Fibroblast of mammary gland (primary cell): ENCODE results near the gene WDR46.
"Not testable (repeated sequence)": the region's sequence is repeated elsewhere in the genome, so short reads cannot be mapped to it uniquely, and the experiment has no call there.

Source experiments
- DNase-seq: peaks from one replicate; pipeline ENCODE4 v3.0.0-alpha.2; 2010; ENCODE audit warnings: low read depth
- H3K4me3 ChIP-seq: 2 replicates; pipeline ENCODE4 v1.5.1; 2011; ENCODE audit warnings: low read depth, mild to moderate bottlenecking, low read length, moderate library complexity; ENCODE audit not compliant: control insufficient read depth
- CTCF ChIP-seq: conservative IDR thresholded peaks from 2 replicates; pipeline ENCODE4 v1.5.1; 2011; ENCODE audit warnings: low read depth, low read length, inconsistent platforms; ENCODE audit not compliant: control insufficient read depth, insufficient read depth

WDR46 gene

GRCh38 chr6:33286946-33287914 is 1.8 kb downstream of the WDR46 start:
- TF ChIP-seq CTCF, result no peak
- DNase-seq, result no peak
- H3K4me3 ChIP-seq, result no peak overlapping the region

- DNase-seq, H3K4me3 ChIP-seq: not testable (repeated sequence)
These were observed 3.8 kb downstream of the WDR46 start for GRCh38 chr6:33285214-33285613.

GRCh38 chr6:33280539-33280938 is 8.5 kb downstream of the WDR46 start:
- TF ChIP-seq CTCF, result no peak
- no peak for DNase-seq
- no peak overlapping the region for H3K4me3 ChIP-seq

GRCh38 chr6:33279971-33280511 is 9.0 kb downstream of the WDR46 start:
- no peak overlapping the region for H3K4me3 ChIP-seq
- DNase-seq, result peak; percentile 70
- TF ChIP-seq CTCF, result peak; percentile 75

GRCh38 chr6:33279257-33279695 is 9.8 kb downstream of the WDR46 start:
- no peak for TF ChIP-seq CTCF
- no peak for DNase-seq
- no peak overlapping the region for H3K4me3 ChIP-seq

- no peak overlapping the region for H3K4me3 ChIP-seq
- no peak for TF ChIP-seq CTCF
- DNase-seq, result no peak
These were observed 10.2 kb downstream of the WDR46 start for GRCh38 chr6:33278810-33279209.

GRCh38 chr6:33278392-33278741 is 10.7 kb downstream of the WDR46 start:
- TF ChIP-seq CTCF, result no peak
- no peak for DNase-seq
- H3K4me3 ChIP-seq, result no peak overlapping the region
